Activated CD8-positive, alpha-beta memory T cell treated with anti-CD3 and anti-CD28 coated beads, Interleukin-2, amount 50 U/mL, for 24 hours (primary cell): ENCODE results near the gene TCF7L2.

Source experiments
- DNase-seq: peaks from one replicate; pipeline ENCODE4 v3.0.0-alpha.2; 2020; ENCODE audit errors: extremely low read depth

TCF7L2 gene

GRCh38 chr10:113177936-113178335 lies 227.9 kb downstream of the TCF7L2 start:
- DNase-seq, result no peak

DNA sequence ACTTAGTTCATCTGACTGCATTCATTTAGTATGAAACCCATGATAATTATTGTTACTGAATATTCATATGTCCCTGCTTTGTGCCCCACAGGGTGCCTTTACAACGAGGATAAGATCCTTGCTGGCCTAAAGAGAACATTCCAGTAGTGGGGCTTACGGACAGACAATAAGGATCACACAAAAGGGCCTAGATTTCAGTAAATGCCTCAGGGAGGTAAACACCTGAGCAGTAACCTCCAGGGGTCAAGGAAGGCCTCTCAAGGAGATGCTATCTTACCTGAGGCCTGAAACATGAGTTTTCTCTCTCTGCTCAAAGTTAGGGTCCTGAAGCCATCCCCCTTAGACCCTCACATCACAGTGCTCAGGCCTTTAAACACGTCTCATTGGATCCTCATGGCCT lies 228.7 kb downstream of the TCF7L2 start:
- DNase-seq, result no peak

- no peak for DNase-seq
Observed at GRCh38 chr10:113179265-113179664, 229.2 kb downstream of the TCF7L2 start.

- DNase-seq, result no peak
Observed at GRCh38 chr10:113179966-113180365, 229.9 kb downstream of the TCF7L2 start.

GRCh38 chr10:113180401-113181154 lies 230.5 kb downstream of the TCF7L2 start:
- DNase-seq, result no peak

- no peak for DNase-seq
Observed at GRCh38 chr10:113182154-113182553, 232.1 kb downstream of the TCF7L2 start.

GRCh38 chr10:113183573-113183972 lies 233.5 kb downstream of the TCF7L2 start:
- no peak for DNase-seq

DNA sequence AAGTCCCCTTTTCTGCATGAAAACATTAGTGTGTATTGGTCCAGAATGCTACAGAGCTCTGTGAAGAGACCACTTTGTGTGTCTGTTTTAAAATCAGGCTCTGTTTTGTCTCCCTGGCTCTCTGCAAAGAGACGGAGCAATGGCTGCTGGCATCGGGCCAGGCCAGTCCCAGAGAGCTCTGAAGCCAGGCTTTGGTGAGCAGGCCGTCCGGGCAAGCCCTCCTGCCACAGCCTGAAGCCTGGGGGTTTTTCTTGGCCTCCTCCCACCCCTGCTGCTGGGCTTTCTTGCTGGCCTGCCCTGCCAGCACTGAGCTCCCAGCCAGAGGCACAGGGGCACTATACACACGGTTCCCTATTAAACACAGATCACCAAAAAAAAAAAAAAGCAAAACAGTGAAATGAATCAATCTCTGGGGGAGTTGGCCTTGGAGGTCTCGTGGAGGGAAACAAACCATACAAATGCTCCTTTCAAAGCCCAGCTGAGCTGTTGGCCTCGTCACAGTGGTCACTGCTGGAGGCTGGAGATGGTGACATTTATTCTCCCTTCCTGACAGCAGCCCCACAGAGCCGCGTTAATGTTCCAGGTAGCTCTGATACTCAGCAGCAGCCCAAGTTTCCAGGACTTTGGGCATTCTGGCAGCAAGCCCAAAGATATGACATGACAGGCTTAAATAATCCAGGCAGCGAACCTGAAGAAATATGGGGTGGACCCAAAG lies 237.2 kb downstream of the TCF7L2 start:
- no peak for DNase-seq

DNA sequence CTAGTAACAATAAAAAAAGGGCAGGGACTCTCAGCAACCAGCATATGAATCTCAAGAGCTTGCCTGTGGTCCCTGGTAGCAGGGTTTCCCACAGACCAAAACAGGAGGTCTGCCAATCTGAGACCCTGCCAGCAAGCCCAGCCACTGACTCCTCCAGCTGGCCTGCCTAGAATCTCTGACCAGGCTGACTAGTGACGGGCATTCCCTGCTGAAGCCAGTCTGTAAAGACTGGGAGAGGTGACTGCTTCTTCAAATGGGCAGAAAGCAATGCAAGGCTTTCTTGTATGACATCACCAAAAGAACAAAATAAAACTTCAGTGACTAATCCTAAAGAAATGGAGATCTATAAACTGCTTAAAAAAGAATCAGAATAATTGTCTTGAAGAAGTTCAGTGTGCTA lies 249.4 kb downstream of the TCF7L2 start:
- DNase-seq, result no peak

GRCh38 chr10:113202011-113202410 lies 252.0 kb downstream of the TCF7L2 start:
- no peak for DNase-seq

GRCh38 chr10:113207924-113208323 lies 257.9 kb downstream of the TCF7L2 start:
- no peak for DNase-seq

DNA sequence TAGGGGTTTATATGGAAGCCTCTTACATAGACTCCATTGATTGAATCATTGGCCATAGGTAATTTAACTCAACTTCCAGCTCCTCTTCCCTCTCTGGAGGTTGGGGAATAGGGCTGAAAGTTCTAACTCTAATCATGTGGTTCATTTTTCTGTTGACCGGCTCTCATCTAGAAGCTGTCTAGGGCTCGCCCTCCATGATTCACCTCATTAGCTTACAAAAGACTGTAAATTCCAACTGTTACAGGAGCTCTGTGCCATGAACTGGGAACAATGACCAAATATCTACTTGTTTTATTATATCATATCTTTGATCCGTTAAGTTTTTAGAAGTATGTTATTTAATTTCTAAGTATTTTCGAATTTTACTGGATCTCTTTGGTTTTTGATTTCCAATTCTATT lies 263.0 kb downstream of the TCF7L2 start:
- no peak for DNase-seq

- no peak for DNase-seq
Observed at GRCh38 chr10:113214331-113214730, 264.3 kb downstream of the TCF7L2 start.

- no peak for DNase-seq
Observed at GRCh38 chr10:113216102-113216501, 266.1 kb downstream of the TCF7L2 start.
